NCI-H1436 treated with DMSO at 0.1 percent for 48 hours (cell line): ENCODE measurements around the gene BLACAT1.

ENCODE experiments used
- DNase-seq: peaks from one replicate; lab custom pipeline; 2025; lab: John Stamatoyannopoulos, UW

The BLACAT1 gene

GRCh38 chr1:205456868-205457745 lies 1.3 kb upstream of the BLACAT1 start:
- DNase-seq = peak; percentile 54

GRCh38 chr1:205456383-205456867 lies 580 bp upstream of the BLACAT1 start:
- no peak for DNase-seq

GRCh38 chr1:205454903-205455335 lies 926 bp downstream of the BLACAT1 start:
- DNase-seq = no peak

- no peak for DNase-seq
These were observed 2.4 kb downstream of the BLACAT1 start for GRCh38 chr1:205453466-205453865.

- DNase-seq = no peak
These were observed 2.9 kb downstream of the BLACAT1 start for GRCh38 chr1:205452933-205453332.

- DNase-seq = no peak
These were observed 3.5 kb downstream of the BLACAT1 start for GRCh38 chr1:205452364-205452763.

- DNase-seq = no peak
These were observed 4.1 kb downstream of the BLACAT1 start for GRCh38 chr1:205451759-205452164.

- DNase-seq = no peak
These were observed 4.6 kb downstream of the BLACAT1 start for GRCh38 chr1:205451202-205451601.

GRCh38 chr1:205450448-205450847 lies 5.4 kb downstream of the BLACAT1 start:
- DNase-seq = no peak

- no peak for DNase-seq
These were observed 5.9 kb downstream of the BLACAT1 start for GRCh38 chr1:205449750-205450443.

- DNase-seq = no peak
These were observed 6.5 kb downstream of the BLACAT1 start for GRCh38 chr1:205449254-205449749.

- DNase-seq = no peak
These were observed 7.1 kb downstream of the BLACAT1 start for GRCh38 chr1:205448540-205449253.

GRCh38 chr1:205447457-205448341 lies 8.1 kb downstream of the BLACAT1 start:
- no peak for DNase-seq

GRCh38 chr1:205446828-205447227 lies 9.0 kb downstream of the BLACAT1 start:
- DNase-seq = no peak

- no peak for DNase-seq
These were observed 10.3 kb downstream of the BLACAT1 start for GRCh38 chr1:205445646-205445935.

- peak; percentile 54 for DNase-seq
These were observed 10.8 kb downstream of the BLACAT1 start for GRCh38 chr1:205444931-205445645.

- no peak for DNase-seq
These were observed 11.4 kb downstream of the BLACAT1 start for GRCh38 chr1:205444300-205444930.

- no peak for DNase-seq
These were observed 12.1 kb downstream of the BLACAT1 start for GRCh38 chr1:205443585-205444299.

- no peak for DNase-seq
These were observed 13.7 kb downstream of the BLACAT1 start for GRCh38 chr1:205442051-205442725.
